Activated CD4-positive, alpha-beta T cell treated with anti-CD3 and anti-CD28 coated beads for 48 hours (primary cell): Measurements from ENCODE around the gene OSCP1.
"Not testable (repeated sequence)": the region's sequence is repeated elsewhere in the genome, so short reads cannot be mapped to it uniquely, and the experiment has no call there.

Experiments used
- DNase-seq: peaks from one replicate; pipeline ENCODE4 v3.0.0-alpha.2; 2020

Gene OSCP1, protein sequence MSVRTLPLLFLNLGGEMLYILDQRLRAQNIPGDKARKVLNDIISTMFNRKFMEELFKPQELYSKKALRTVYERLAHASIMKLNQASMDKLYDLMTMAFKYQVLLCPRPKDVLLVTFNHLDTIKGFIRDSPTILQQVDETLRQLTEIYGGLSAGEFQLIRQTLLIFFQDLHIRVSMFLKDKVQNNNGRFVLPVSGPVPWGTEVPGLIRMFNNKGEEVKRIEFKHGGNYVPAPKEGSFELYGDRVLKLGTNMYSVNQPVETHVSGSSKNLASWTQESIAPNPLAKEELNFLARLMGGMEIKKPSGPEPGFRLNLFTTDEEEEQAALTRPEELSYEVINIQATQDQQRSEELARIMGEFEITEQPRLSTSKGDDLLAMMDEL

DNA sequence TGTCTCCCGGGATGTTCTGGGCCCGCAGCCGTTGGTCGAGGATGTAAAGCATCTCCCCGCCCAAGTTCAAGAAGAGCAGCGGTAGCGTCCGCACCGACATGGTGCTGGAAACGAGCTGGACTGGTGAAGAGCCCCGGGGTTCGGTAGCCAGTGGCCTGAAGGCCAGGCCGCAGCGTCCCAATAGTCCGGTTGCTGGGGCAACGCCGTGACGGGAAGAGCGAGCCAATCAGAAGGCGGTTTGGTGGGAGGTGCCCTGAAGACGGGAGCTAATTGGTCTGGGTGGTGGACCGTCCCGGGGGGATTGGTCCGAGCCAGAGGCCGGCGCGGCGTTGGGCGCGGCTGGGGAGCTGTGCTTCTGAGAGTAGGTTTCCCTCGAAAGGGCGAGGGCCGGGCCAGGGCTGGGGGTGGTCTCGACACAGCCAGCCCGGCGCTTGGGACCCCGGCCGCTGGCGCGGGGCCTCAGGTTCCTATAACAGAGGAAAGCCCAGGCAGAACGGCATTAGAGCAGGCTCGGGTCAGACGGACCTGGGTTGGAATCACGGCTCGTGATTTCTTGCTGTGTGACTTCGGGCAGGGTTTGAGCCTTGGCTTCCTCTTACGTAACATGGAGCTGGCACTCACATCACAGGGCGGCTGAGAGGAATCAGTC is at the start of gene OSCP1:
Gene OSCP1, minus strand, starts transcription at position 182 of the 649 bp plus-strand sequence. Its CDS starts 82 bp downstream, at position 100.
- peak; percentile 89 for DNase-seq

DNA sequence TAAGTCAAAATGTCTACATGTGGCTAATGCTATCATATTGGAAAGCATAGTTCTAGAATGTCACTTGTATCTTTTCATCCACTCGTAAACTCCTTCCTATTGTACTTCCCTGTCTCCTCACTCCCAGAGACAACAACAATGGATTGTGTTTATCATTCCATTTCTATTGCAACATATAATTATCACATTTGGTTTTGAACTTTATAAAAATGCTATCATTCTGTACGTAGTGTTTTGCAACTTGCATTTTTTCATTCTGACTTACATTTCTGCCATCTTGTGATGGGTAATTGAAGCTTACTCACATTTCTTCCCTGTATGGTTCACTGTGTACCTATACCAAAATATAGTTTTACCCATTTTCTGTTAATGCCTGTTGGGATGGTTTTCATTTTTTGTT is 47.0 kb upstream of the OSCP1 start:
- DNase-seq: no peak

DNA sequence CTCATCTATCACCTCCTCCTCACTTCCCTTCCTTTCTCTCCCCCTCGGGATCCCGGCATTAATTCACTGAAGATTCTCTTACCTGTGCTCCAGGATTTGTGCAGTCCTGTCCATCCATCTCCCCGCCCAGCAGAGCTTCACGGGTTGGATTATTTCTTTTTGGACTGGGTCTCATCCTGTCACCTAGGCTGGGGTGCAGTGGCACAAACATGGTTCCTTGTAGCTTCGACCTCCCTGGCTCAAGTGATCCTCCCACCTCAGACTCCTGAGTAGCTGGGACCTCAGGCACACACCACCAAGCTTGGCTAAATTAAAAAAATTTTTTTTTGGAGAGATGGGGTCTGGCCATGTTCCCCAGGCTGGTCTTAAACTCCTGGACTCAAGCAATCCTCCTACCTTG is 44.7 kb upstream of the OSCP1 start:
- DNase-seq: no peak

DNA sequence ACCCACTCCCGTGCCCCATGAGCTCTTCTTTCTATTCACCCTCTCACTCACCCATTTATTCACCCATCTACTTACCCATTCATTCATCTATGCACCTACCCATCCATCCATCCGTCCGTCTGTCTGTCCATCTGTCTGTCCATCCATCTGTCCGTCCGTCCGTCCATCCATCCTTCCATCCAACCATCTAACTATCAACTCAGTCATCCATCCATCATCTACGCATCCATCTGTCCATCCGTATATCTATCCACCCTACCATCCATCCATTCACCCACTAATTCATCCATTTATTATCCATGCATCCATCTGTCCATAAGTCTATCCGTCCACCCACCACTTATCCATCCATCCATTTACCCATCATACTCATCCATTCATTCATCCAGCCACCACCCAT is 43.3 kb upstream of the OSCP1 start:
- DNase-seq: no peak

DNA sequence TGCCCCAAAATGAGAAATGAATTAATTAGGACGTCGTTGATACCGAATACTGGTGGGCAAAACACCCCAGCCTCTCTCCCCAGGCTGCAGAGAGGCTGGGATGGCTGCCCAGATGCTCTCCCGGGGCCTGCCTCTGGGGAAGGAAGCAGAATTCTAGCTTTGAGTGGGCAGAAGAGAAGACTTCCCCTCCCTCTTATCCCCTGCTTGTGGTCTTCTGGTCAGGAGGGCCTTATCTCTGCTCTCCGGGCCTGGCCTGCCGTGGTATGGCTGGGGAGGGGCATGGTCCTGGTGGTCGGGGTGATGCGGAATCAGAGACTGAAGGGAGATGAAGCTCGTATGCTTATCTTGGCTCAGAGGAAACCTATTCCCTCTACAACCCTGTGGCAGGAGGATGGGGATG is 42.2 kb upstream of the OSCP1 start:
- no peak for DNase-seq

DNA sequence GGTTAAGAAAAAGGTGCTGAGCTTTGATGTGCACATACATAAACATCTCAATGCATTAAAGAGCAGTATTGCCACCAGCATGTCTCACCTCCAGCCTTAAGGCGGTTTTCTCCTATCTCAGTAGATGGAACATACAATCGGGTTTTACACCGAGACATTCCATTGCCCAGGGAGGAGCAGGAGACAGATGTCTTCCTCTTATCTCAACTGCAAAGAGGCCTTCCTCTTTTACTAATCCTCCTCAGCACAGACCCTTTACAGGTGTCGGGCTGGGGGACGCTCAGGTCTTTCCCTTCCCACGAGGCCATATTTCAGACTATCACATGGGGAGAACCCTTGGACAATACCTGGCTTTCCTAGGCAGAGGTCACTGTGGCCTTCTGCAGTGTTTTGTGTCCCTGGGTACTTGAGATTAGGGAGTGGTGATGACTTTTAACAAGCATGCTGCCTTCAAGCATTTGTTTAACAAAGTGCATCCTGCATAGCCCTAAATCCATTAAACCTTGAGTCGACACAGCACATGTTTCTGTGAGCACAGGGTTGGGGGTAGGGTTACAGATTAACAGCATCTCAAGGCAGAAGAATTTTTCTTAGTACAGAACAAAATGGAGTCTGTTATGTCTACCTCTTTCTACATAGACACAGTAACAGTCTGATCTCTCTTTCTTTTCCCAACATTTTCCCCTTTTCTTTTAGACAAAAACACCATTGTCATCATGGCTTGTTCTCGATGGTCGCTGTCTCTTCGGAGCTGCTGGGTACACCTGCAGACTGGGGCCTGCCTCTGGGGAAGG is 39.2 kb upstream of the OSCP1 start:
- not testable (repeated sequence) for DNase-seq

DNA sequence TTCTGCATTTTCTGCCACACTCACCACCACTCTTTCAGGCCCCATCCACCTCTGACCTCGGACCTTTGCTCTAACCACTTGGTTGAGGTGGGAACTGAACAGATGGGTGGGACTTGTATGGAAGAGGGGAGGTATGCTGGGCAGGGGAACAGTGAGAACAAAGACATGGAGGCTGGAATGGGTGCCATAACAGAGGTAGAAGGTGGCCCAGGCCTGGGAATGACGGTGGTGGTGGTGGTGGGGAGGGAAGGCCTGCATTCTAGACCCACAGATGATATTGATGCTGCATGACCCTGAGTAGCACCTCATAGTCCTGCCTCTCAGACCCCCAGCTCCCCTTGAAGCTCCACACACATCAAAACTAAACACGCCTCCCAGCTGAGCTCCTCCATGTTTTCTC is 37.7 kb upstream of the OSCP1 start:
- DNase-seq: no peak

DNA sequence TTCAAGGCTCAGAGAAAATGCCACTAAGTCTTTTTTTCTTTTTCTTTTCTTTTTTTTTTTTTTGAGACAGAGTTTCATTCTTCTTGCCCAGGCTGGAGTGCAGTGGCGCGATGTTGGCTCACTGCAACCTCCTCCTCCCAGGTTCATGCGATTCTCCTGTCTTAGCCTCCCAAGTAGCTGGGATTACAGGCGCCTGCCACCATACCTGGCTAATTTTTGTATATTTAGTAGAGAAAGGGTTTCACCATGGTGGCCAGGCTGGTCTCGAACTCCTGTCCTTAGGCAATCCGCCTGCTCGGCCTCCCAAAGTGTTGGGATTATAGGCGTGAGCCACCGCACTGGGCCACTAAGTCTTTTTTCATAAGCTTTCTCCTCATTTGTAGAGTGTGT is 37.1 kb upstream of the OSCP1 start:
- not testable (repeated sequence) for DNase-seq

DNA sequence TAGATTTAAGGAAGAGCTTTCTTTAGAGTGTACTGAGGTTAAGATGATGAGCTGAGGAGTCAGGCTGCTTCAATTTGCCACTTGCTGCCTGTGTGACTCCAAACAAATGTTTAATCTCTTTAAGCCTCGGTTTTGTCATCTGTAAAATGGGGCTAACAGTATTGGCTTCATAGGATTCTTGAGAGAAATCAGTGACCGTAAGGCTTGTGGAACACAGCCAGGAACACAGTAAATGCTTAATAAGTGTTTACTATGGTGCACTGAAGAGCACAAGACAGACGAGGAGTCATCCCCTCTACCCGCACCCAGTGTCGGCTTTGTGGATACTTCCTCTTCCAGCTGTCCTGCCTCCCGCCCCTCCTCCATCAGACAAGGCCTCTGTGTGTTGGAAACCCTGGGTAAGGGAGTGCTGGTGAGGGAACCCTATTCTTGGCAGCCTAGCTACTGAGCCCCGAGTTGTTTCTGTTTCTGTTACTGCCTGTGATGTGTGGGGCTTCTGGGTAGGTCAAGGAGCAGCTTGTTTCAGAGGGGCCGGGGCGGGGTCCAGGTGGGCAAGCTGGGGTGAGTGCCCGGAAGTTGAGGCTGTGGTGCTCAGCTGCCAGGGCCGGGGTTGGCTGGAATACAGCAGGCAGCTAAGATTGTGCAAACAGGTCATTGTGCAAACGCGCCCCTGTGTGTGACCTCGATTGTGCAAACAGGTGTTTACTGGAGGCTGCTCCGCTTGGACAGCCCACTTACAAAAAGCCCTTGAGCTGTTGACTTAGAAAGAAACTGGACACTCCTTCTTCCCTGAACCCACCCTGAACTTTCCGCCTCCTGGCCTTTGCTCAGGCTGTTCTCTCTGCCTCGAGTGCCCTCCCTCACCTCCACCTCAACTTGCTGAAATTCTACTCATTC is 36.4 kb upstream of the OSCP1 start:
- DNase-seq: no peak

DNA sequence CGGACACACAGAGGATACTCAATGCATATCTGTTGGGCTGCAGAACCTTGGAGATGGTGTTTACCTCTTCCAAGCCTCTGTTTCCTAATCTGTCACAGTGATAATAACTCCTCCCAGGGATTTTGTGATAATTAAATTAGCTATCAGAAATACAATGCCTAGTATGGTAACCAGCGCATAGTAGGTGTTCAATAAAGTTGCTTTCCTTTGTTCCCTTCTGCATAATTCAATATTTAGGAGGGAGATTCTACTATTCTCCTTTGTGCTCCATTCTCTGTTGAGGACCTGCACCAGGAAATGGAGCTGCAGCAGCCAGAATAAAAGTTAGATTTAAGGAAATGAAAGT is 35.8 kb upstream of the OSCP1 start:
- no peak for DNase-seq

DNA sequence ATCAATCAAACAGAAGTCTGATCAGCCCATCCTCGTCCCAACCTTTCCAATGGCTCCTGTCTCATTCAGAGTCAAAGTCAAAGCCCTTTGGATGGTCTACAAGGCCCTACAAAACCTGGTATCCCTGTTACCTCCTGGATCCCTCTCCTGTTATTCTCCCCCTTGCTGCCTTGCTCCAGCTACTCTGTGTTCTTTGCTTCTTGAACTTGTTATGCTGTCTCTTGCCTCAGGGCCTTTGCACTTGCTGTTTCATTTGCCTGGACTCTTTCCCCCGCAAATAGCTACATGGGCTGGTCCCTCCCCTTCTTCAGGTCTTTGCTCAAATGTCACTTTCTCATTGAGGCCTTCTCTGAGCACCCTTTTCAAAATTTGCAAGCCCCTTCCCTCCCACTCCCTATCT is 33.8 kb upstream of the OSCP1 start:
- no peak for DNase-seq

DNA sequence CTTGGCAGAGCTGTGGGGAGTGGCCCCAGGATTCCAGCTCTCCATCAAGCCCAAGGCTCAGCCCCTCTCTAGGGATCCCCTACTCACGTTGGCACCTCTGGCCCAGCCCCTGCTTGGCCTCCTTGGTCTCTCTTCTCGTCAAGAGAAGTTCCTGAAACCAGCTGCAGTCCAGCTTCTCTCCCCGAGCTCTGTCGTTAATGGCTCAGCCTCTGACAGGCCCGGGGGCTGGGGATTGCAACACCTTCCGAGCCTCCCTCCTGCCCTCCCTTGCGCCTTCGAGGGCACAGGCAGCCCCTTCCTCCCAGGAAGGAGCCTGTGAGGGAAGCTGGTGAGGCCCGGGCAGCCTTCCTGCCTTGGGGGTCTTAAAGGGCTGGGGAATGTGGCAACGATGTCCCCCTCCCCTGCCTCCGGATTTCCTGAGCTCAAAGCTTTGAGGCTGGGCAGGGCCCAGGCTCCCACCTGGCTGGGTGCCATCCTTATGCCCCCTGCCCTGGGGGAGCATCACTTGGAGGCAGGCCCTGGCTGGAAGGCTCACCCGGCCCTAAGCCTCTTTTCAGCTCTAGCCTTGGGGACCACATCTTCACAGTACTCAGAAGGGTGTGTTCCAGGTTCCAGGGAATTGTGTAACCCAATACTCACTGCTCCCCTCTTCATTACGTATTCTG is 32.6 kb upstream of the OSCP1 start, which contains the start of gene CSF3R:
Gene CSF3R, minus strand, starts transcription at position 190 of the 665 bp plus-strand sequence. CDS start 3,417 bp downstream, outside the sequence.
- DNase-seq: no peak

DNA sequence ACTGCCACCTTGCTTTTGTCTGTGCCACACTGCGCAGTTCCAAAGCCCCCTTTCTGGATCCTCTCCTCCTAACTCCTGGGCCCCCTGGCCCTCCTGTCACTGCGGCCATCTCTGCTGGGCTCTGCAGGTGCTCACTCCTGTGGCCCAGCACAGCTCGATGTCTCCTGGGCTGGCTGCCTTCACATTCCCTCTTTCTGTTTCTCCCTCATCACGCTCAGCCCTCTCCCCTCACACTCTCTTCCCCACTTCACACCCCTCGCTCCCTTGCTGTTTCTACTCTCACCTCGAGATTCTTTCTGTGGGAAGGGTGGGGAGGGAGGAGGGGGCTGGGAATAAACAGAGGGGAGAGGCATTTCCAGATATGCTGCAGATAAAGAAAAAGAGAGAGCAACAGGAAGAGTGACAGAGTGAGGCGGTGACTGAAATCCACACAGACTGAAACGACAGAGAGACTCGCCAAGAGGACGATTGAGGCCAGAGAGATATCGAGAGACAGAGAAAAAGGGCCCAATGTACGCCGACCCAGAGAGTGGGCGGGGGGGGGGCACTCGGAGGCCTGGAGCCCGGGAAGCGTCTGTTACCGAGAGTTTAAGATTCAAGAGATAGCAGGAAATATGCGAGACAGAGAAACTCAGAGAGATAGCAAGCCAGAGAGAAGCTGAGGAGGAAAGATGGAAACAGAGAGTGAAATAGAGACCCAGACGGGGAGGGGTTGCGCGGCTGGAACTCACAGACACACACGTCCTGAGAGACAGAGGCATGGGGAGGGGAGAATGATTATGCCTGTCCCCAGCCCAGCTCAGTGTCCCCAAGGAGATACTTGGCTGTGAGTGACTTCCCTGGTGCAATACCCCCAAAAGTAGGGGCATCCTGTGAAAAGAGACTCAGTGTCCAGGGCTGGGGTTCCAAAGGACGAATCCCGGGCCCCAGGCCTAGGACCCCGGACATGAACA is 31.8 kb upstream of the OSCP1 start:
- peak; percentile 22 for DNase-seq

DNA sequence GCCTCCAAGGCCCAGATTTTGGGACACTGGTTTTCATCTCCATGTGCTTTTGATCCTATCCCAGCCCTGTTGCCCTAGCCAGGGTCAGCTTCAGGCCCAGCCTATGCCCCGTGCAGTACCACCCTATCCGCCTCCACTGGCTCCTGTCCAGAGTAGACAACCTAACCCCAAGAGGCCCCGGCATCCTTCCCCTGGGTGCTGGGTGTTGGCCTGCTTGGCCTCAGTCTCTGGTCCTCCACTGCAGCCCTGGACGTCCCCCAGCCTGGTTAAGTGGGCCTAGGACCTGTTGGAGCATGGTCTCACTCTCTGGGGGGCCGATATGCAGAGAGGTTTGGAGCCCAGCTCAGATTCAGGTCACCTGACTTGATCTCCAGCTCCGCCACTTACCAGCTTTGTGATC is 30.8 kb upstream of the OSCP1 start:
- DNase-seq: no peak

DNA sequence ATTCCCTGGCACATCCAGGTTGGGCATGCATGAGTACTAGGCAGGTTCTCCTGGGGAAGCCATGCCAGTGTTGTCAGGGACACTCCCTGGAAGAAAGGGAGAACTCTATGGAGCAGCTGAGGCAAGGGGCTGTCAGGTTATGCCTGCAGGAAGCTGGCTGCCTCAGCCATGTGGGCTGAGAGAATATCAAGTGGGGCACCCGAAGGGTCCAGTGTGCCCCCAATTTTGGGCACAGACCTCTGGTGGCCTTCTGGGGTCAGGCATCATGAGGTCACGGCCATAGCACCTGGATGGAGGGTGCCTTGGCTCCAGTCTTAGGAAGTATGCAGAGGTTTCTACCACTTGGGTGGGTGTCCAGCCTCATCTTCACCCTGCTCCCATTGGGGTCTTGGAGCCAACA is 29.9 kb upstream of the OSCP1 start:
- DNase-seq: no peak

DNA sequence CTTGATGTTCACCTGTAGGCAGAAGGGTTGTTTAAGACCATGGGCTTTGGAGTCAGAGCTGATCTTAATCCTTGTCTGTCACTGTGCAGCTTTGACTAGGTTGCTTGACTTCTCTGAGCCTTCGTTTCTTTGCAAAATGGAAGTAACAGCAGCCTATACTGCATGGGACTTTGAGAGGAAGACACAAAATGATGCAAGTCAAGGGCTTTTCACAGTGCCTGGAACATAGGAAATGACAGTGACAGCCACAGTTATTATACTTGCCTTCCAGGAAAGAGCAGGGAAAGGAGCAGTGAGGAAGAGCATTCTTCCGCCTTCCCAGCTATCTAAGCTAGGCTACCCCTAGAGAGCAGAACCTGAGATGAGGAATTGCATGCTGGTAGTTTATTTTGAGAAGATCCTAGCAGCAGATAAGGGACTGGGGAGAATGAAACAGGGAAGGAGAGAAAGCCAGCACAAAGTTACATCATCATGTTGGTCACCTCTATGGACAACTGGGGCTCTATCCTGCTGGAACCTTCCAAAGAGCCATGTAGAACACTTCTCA is 29.3 kb upstream of the OSCP1 start:
- DNase-seq: no peak

DNA sequence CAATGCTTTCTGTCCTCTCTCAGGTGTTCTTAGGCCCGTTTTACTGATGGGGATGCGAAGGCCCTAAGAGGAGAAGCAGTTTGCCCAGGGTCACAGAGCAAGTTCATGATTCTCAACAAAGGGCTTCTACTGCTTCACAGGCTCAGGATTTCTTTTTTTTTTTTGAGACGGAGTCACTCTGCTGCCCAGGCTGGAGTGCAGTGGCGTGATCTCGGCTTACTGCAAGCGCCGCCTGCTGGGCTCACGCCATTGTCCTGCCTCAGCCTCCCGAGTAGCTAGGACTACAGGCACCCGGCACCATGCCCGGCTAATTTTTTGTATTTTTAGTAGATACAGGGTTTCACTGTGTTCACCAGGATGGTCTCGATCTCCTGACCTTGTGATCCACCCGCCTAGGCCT is 27.4 kb upstream of the OSCP1 start:
- DNase-seq: not testable (repeated sequence)

DNA sequence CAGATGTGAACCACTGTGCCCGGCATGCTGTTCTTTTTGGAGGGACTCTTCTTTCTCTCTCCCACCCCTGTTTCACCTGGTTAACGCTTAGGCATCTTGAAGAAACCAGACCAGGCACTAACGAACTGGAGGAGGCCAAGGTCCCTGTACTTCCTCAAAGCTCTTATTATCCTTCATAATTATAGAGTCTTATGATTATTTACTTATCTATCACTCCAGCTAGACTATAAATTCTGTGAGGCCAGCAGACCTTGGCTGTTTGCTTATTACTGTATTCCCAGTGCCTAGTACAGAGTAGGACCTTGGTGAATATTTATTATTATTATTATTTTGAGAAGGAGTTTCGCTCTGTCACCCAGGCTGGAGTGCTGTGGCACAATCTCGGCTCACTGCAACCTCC is 26.7 kb upstream of the OSCP1 start:
- no peak for DNase-seq

DNA sequence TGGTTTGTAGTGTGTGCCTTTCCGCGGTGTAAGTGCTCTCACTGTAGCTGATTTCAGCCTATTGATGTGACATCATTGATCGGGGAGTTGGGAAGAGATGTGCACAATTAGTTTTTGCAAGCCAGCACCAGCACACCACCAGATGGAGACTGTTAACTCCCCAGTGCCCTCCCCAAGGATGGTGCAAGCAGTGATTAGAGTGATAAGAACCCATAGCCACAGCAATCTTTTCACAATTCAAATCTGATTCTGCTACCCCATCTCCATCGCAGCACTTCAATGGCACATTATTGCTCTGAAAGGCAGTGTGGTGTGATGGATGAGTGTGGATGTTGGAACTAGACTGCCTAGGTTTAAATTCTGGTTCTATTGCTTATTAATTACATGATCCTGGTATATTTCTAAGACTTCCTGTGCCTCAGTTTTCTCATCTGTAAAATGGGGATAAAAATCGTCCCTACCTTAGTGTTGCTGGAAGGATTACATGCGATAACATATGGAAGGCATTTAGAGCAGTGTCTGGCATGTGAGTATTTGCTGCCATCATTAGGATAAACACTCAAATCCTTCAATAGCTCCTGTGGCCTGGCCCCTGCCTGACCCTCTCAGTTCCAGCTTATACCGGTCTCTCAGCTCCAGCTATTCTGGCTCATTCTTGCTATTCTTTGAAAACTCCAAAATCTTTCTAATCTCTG is 25.8 kb upstream of the OSCP1 start:
- no peak for DNase-seq

DNA sequence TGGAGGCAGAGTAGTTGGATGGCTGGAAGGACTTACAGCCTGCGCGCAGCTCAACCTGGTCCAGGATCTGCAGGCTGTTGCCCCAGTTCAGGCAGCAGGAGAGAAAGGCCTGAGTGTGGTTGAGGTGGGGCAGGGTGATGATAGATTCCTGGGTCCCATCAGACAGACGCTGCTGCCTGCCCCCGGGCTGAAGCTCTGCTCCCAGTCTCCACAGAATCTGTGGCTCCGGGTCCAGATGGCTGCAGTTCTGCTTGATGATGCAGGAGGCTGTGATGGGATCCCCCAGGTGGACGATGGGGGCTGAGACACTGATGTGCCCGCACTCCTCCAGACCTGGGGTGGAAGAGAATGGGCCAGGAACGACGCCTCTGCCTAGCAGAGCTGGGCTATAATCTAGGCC is 25.1 kb upstream of the OSCP1 start:
- no peak for DNase-seq
